ENCODE measurements around the gene SHLD1. TPM values are rescaled to one million over a fixed set of nuclear protein-coding genes. Genes with fewer than 3 reads are reported as not detected.

The SHLD1 gene
- total RNA-seq, 1 donor from 2014 or later: 2.6 TPM

GRCh38 chr20:5818346-5818681 lies 68.1 kb downstream of the SHLD1 start:
- DNase-seq (ENCODE audit: low read depth, low spot score): no peak

- DNase-seq (ENCODE audit: low read depth, low spot score): no peak
These were observed 70.5 kb downstream of the SHLD1 start for GRCh38 chr20:5820738-5821137.

GRCh38 chr20:5821627-5822215 lies 71.5 kb downstream of the SHLD1 start:
- no peak for DNase-seq (ENCODE audit: low read depth, low spot score)

- DNase-seq (ENCODE audit: low read depth, low spot score): no peak
These were observed 72.4 kb downstream of the SHLD1 start for GRCh38 chr20:5822569-5822968.

- no peak for DNase-seq (ENCODE audit: low read depth, low spot score)
These were observed 75.0 kb downstream of the SHLD1 start for GRCh38 chr20:5825130-5825719.

GRCh38 chr20:5827098-5827853 lies 77.1 kb downstream of the SHLD1 start:
- no peak for DNase-seq (ENCODE audit: low read depth, low spot score)

- no peak for DNase-seq (ENCODE audit: low read depth, low spot score)
These were observed 77.7 kb downstream of the SHLD1 start for GRCh38 chr20:5827861-5828260.

- DNase-seq (ENCODE audit: low read depth, low spot score): no peak
These were observed 79.1 kb downstream of the SHLD1 start for GRCh38 chr20:5829241-5829809.

- DNase-seq (ENCODE audit: low read depth, low spot score): no peak
These were observed 81.5 kb downstream of the SHLD1 start for GRCh38 chr20:5831539-5832237.

GRCh38 chr20:5833309-5833941 lies 83.2 kb downstream of the SHLD1 start:
- DNase-seq (ENCODE audit: low read depth, low spot score): no peak

GRCh38 chr20:5834436-5835005 lies 84.3 kb downstream of the SHLD1 start:
- DNase-seq (ENCODE audit: low read depth, low spot score): no peak

- peak; percentile 24 for DNase-seq (ENCODE audit: low read depth, low spot score)
These were observed 85.2 kb downstream of the SHLD1 start for GRCh38 chr20:5835321-5835821.

- DNase-seq (ENCODE audit: low read depth, low spot score): no peak
These were observed 85.7 kb downstream of the SHLD1 start for GRCh38 chr20:5835871-5836270.

GRCh38 chr20:5836569-5836968 lies 86.4 kb downstream of the SHLD1 start:
- no peak for DNase-seq (ENCODE audit: low read depth, low spot score)

- DNase-seq (ENCODE audit: low read depth, low spot score): no peak
These were observed 90.3 kb downstream of the SHLD1 start for GRCh38 chr20:5840411-5841002.

- no peak for DNase-seq (ENCODE audit: low read depth, low spot score)
These were observed 91.3 kb downstream of the SHLD1 start for GRCh38 chr20:5841522-5841921.

GRCh38 chr20:5842465-5842864 lies 92.3 kb downstream of the SHLD1 start:
- DNase-seq (ENCODE audit: low read depth, low spot score): no peak

GRCh38 chr20:5843054-5843592 lies 92.9 kb downstream of the SHLD1 start:
- no peak for DNase-seq (ENCODE audit: low read depth, low spot score)

- DNase-seq (ENCODE audit: low read depth, low spot score): no peak
These were observed 94.0 kb downstream of the SHLD1 start for GRCh38 chr20:5844063-5844681.
